GM12892 (cell line): Measurements from ENCODE around the gene TEX264.

ENCODE experiments used
- POLR2A ChIP-seq: IDR thresholded peaks from 2 replicates; pipeline ENCODE4 v1.6.1; 2011; ENCODE audit warnings: low read depth, low read length, control low read depth
- POLR2AphosphoS5 ChIP-seq: IDR thresholded peaks from 2 replicates; pipeline ENCODE4 v1.6.1; 2011; ENCODE audit warnings: low read depth, low read length, control low read depth
- TAF1 ChIP-seq: IDR thresholded peaks from 2 replicates; pipeline ENCODE4 v1.6.1; 2011; ENCODE audit warnings: low read depth, mild to moderate bottlenecking, control low read depth, low read length, borderline replicate concordance

DNA sequence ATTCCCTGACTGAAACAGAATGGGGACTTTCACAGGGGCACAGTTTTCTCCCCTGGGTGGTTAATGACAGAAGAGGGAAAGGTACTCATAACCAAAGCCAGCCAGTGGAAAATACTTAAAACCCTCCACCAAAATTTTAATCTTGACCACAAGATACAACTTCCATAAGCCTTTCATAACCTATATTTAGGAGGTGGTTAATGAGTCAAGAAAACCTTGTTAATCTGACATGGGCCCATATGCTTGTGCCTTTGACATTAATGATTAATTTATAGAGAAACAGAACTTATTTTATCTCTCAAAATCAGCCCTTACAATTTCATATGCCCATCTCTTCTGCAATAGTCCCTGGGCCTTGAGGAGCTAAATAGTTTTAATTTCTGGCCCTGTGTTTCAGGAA is 76.8 kb downstream of the TEX264 start:
- no peak for TF ChIP-seq POLR2A
- no peak for TF ChIP-seq TAF1
- TF ChIP-seq POLR2AphosphoS5: no peak
